HG03342 (cell line): ENCODE measurements around the gene PF4V1.

Experiments
- ATAC-seq: cut with Tn5 transposase; IDR thresholded peaks from one replicate; pipeline ENCODE4 v1.9.1; 2021; ENCODE audit warnings: mild to moderate bottlenecking, moderate library complexity; ENCODE audit not compliant: unreplicated experiment

PF4V1 gene

GRCh38 chr4:73902038-73902637 is 49.0 kb downstream of the PF4V1 start:
- no peak for ATAC-seq

DNA sequence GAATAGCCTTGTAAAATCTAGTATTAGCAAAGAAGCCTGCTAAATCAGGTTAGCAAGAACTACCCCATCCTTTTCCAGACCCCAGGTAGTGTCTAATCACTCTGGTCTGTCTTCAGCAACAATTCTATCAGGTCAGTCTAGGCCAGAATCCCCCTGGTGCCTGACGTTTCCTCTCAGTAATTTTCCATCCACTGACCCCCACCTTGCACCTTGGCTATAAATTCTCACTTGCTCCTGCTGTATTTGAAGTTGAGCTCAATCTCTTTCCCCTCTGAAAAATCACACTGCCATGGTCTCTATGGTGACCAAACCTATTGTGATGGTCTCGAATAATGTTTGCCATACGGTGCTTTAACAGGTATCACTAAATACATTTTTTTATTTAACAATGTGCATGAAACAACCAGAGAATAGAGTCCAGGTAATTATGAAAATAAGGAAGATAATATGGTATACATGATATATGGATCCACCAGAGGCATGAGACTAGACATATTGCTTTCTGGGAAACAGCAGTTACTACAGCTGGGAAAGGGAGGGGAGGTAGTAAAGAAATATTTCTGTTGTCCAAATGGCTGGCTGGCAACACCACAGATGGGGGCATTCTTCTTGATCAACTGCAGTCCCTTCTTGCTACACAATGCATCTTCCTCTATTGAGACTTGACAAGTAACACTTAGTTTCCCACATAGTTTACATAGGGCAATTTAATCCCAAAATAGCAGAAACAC is 49.9 kb downstream of the PF4V1 start:
- ATAC-seq: no peak
